Endothelial cell (in vitro differentiated cells): ENCODE measurements around the gene EI24. TPM values are rescaled to one million over a fixed set of nuclear protein-coding genes. Genes with fewer than 3 reads are reported as not detected.

Experiments
- DNase-seq: peaks from one replicate; pipeline ENCODE4 v3.0.0; 2021; ENCODE audit warnings: low spot score
- H3K27ac Mint-ChIP-seq: one replicate; pipeline ENCODE4 v1.8.0; 2021; ENCODE audit warnings: mixed read lengths, inconsistent platforms; ENCODE audit not compliant: unreplicated experiment
- H3K27me3 Mint-ChIP-seq: one replicate; pipeline ENCODE4 v1.8.0; 2021; ENCODE audit warnings: mild to moderate bottlenecking, moderate library complexity, mixed read lengths, inconsistent platforms; ENCODE audit not compliant: unreplicated experiment
- H3K36me3 Mint-ChIP-seq: one replicate; pipeline ENCODE4 v1.8.0; 2021; ENCODE audit warnings: mild to moderate bottlenecking, low read depth, mixed read lengths, inconsistent platforms; ENCODE audit not compliant: unreplicated experiment
- H3K4me1 Mint-ChIP-seq: one replicate; pipeline ENCODE4 v1.8.0; 2021; ENCODE audit warnings: mild to moderate bottlenecking, mixed read lengths, inconsistent platforms; ENCODE audit not compliant: unreplicated experiment
- H3K4me3 Mint-ChIP-seq: one replicate; pipeline ENCODE4 v1.8.0; 2021; ENCODE audit warnings: mild to moderate bottlenecking, mixed read lengths, inconsistent platforms; ENCODE audit not compliant: unreplicated experiment
- H3K9me3 Mint-ChIP-seq: one replicate; pipeline ENCODE4 v1.8.0; 2021; ENCODE audit warnings: mixed read lengths, inconsistent platforms; ENCODE audit not compliant: unreplicated experiment
- total RNA-seq: library from RNA; stranded (reverse); fragmentation: NEBNext Ultra II Directional; extraction: Animal tissue kit (Norgen Biotek cat#: 25700); gene quantifications from one replicate; pipeline ENCODE4 v1.2.1, GENCODE V29; 2021; ENCODE audit not compliant: unreplicated experiment
- TF ChIP-seq, protein P1 (sequence below): fragments of 200-600 bp; sonication (generic); IDR thresholded peaks from one replicate; pipeline ENCODE4 v1.5.0; 2021; ENCODE audit warnings: antibody characterized with exemption; ENCODE audit not compliant: unreplicated experiment

The EI24 gene
- total RNA-seq, 1 donor from 2014 or later = 134 TPM

DNA sequence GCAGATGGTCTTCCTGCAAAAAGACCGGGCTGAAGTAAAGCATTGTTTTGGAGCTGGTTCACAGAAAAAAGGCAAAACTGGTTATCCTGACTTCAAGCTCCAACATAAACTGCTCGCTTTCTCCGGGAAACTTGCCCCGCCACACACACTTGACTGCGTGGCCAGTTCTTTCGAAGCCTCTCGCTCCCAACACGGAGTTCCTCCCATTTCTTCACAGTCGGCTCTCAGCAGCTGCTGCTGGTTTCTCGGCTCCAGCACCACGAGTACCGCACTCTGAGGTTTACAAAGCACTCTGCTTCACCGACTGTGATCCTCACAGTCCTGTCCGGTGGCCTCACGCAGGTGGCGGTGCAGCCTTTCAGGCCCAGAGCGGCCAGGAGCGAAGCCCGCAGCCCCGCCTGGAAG lies 56.0 kb downstream of the EI24 start:
- Mint-ChIP-seq H3K36me3 (no peaks in the 10 kb centered on the region), H3K27me3 (no peaks in the 10 kb centered on the region), H3K27ac (peak overlapping the region; percentile 96), H3K4me1 (peaks cover 25% of the 10 kb centered on the region), H3K4me3 (peak overlapping the region; percentile 94), H3K9me3 (no peaks in the 10 kb centered on the region)
- DNase-seq = no peak
- TF ChIP-seq, protein P1, sequence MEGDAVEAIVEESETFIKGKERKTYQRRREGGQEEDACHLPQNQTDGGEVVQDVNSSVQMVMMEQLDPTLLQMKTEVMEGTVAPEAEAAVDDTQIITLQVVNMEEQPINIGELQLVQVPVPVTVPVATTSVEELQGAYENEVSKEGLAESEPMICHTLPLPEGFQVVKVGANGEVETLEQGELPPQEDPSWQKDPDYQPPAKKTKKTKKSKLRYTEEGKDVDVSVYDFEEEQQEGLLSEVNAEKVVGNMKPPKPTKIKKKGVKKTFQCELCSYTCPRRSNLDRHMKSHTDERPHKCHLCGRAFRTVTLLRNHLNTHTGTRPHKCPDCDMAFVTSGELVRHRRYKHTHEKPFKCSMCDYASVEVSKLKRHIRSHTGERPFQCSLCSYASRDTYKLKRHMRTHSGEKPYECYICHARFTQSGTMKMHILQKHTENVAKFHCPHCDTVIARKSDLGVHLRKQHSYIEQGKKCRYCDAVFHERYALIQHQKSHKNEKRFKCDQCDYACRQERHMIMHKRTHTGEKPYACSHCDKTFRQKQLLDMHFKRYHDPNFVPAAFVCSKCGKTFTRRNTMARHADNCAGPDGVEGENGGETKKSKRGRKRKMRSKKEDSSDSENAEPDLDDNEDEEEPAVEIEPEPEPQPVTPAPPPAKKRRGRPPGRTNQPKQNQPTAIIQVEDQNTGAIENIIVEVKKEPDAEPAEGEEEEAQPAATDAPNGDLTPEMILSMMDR = no peak

DNA sequence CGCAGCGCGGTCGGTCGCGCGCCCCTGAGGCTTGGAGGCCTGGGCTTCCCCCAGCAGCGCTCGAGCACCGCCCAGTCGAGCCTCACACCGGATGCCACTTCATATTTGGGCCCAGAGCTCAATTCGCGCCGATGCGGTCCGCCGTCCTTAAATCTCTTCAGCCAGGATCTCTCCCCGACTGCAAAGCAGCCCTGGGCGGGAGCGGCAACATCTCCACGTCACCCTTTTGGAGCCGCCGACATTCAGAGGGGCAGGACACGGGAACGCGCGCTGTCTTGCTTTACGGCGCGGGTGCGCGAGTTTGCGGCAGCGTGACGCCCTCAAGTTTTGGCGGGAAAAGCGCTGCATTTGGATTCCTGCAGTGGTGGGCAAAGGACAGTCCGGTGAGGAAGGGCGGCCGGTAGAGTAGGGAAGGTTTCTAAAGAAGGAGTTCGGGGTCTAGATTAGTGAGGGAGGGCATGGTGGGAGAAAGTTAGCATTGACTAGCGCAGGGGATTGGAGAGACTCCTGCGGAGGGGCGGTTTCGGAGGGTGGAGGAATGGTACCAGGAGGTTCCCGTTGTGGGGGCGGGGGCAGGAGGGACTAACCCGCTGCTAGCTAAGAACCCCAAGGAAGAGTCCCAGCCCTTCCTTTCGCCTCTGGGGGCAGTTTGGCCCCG lies 56.5 kb downstream of the EI24 start:
- Mint-ChIP-seq H3K36me3 (no peaks in the 10 kb centered on the region), H3K4me1 (peaks cover 25% of the 10 kb centered on the region), H3K27ac (peak overlapping the region; percentile 96), H3K9me3 (no peaks in the 10 kb centered on the region), H3K27me3 (no peaks in the 10 kb centered on the region), H3K4me3 (peak overlapping the region; percentile 94)
- TF ChIP-seq, protein P1 = no peak
- peak; percentile 91 for DNase-seq

DNA sequence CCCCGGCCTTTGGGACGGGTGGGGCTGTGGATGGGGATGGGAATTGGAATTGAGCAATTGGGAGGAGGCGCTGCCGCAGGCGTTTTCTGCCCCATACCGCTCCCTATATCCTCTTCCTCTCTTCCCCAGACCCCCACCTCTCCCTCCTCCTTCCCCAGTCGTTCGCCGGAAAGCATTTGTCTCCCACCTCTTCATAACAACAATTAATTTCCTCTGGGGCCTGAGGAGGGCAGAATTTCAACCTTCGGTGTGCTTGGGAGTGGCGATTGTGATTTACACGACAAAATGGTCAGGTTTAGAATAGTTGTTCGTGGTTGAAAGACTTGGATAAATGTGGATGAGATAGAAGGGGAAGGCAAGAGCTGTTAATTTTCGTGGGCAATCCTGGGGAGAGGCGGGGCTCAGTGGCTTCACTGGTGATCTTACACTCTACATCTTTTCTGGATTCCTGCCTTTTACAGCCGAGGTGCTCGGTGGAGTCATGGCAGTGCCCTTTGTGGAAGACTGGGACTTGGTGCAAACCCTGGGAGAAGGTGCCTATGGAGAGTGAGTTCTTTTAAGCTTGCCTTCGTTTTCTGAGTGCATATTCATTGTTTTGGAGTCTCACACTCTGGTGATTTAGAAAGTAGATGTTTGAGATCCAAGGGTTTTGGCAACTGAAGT lies 57.1 kb downstream of the EI24 start:
- H3K27me3 Mint-ChIP-seq = no peaks in the 10 kb centered on the region
- peaks cover 25% of the 10 kb centered on the region for H3K4me1 Mint-ChIP-seq

DNA sequence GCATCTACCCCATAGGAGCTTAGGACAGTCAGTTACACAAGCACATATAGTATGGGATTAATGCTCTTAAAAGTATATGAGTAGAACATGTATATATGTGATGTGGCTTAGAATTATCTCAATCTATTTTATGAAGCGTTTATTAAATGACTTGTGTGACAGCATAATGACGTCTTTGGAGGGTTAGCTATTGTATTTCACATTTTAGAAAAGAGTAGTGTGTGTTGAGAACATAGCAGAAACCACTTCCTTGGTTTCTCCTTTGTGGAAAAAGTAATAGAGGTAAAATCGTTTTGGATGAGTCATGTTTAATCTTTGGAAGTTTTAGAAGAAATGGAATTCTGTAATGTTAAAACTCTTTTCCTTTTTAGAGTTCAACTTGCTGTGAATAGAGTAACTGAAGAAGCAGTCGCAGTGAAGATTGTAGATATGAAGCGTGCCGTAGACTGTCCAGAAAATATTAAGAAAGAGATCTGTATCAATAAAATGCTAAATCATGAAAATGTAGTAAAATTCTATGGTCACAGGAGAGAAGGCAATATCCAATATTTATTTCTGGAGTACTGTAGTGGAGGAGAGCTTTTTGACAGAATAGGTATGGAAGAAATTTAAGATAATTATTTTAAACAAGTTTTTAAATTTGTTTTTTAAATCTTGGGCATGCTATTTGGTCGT lies 58.1 kb downstream of the EI24 start:
- TF ChIP-seq, protein P1 = no peak
- H3K27ac Mint-ChIP-seq = peak overlapping the region; percentile 4
- peak overlapping the region; percentile 94 for H3K4me3 Mint-ChIP-seq
- no peaks in the 10 kb centered on the region for H3K36me3 Mint-ChIP-seq
- H3K9me3 Mint-ChIP-seq = no peaks in the 10 kb centered on the region
- no peak for DNase-seq
- peaks cover 25% of the 10 kb centered on the region for H3K4me1 Mint-ChIP-seq
- H3K27me3 Mint-ChIP-seq = no peaks in the 10 kb centered on the region

More for the DNA sequence above, 57.1 kb downstream of the EI24 start:
- TF ChIP-seq, protein P1 = no peak
- peak overlapping the region; percentile 92 for H3K27ac Mint-ChIP-seq
- peak overlapping the region; percentile 94 for H3K4me3 Mint-ChIP-seq
- H3K36me3 Mint-ChIP-seq = no peaks in the 10 kb centered on the region
- H3K9me3 Mint-ChIP-seq = no peaks in the 10 kb centered on the region
- peak; percentile 65 for DNase-seq

Other genes with a start within 250 kb of the EI24 start
- gene FEZ1, start 73.2 kb upstream of the EI24 start, total RNA-seq = 56.0 TPM
- gene STT3A, start 23.4 kb downstream of the EI24 start, total RNA-seq = 202 TPM
- gene CHEK1, start 55.7 kb downstream of the EI24 start, total RNA-seq = 57.0 TPM
- not detected for gene ACRV1, start 111.4 kb downstream of the EI24 start, total RNA-seq
- not detected for gene PATE1, start 176.8 kb downstream of the EI24 start, total RNA-seq
- not detected for gene PATE2, start 209.4 kb downstream of the EI24 start, total RNA-seq
- not detected for gene PATE3, start 218.7 kb downstream of the EI24 start, total RNA-seq